ENCODE measurements around the gene PLPPR1. TPM values are rescaled to one million over a fixed set of nuclear protein-coding genes. Genes with fewer than 3 reads are reported as not detected.
A peak's percentile ranks its signal among the peaks of the same experiment; 100 is the strongest.

PLPPR1 gene
- total and polyA plus RNA-seq, 2 of the 13 experiments (the other 11 are each of a cell fraction or from before 2014, with no cell fraction given), result 16.0 to 84.7 TPM

GRCh38 chr9:101354765-101355708 lies 326.5 kb downstream of the PLPPR1 start (continued):
- TF ChIP-seq XRCC5 (optimal IDR thresholded peaks at IDR 0.05; ENCODE audit: low read length) (no peak), ZNF512 (CRISPR knock-in tag; IDR thresholded peaks at IDR 0.05) (no peak), ZNF34 (CRISPR knock-in tag; IDR thresholded peaks at IDR 0.05; ENCODE audit: borderline replicate concordance) (peak; percentile 64; the same call in 1 of the 2 replicates), ZNF343 (CRISPR knock-in tag; IDR thresholded peaks at IDR 0.05) (0 out of 2 replicates have a peak, but pooled peaks have one; percentile 38), HNRNPH1 (optimal IDR thresholded peaks at IDR 0.05; ENCODE audit: low read depth, low read length) (no peak), ZNF503 (CRISPR knock-in tag; IDR thresholded peaks at IDR 0.05) (no peak), MAX (IDR thresholded peaks at IDR 0.05) (no peak; the same call in 1 of the 2 replicates), ZNF800 (CRISPR knock-in tag; IDR thresholded peaks at IDR 0.05) (no peak), ZNF850 (CRISPR knock-in tag; conservative IDR thresholded peaks at IDR 0.05) (no peak), ZNF598 (CRISPR knock-in tag; IDR thresholded peaks at IDR 0.05; ENCODE audit: borderline replicate concordance) (peak; percentile 59; the same call in 1 of the 2 replicates), ZNF138 (CRISPR knock-in tag; IDR thresholded peaks at IDR 0.05; ENCODE audit: low read depth) (no peak), ZNF292 (CRISPR knock-in tag; IDR thresholded peaks at IDR 0.05; ENCODE audit: borderline replicate concordance, low read depth) (0 out of 2 replicates have a peak, but pooled peaks have one; percentile 41), ZNF256 (CRISPR knock-in tag; conservative IDR thresholded peaks at IDR 0.05) (no peak), ELF4 (CRISPR knock-in tag; IDR thresholded peaks at IDR 0.05; ENCODE audit: borderline replicate concordance) (peak; percentile 20; the same call in 1 of the 2 replicates), ZFP82 (CRISPR knock-in tag; IDR thresholded peaks at IDR 0.05; ENCODE audit: borderline replicate concordance) (peak; percentile 51; the same call in 1 of the 2 replicates), KAT2B (IDR thresholded peaks at IDR 0.05; ENCODE audit: borderline replicate concordance, low read depth, low read length) (no peak), FOXA1 (IDR thresholded peaks at IDR 0.05) (no peak), FOXA1 (CRISPR knock-in tag; IDR thresholded peaks at IDR 0.05) (no peak), REST (IDR thresholded peaks at IDR 0.05; ENCODE audit: borderline replicate concordance in 1 of 2, low read depth in 1 of 2, low read length in 2 of 2) (no peak)
